ENCODE measurements around the gene NDE1. TPM values are rescaled to one million over a fixed set of nuclear protein-coding genes. Genes with fewer than 3 reads are reported as not detected.
A peak's percentile ranks its signal among the peaks of the same experiment; 100 is the strongest.

Gene NDE1
- total RNA-seq, 1 donor from 2014 or later, result 31.4 TPM

GRCh38 chr16:15701975-15702970, 52.2 kb downstream of the NDE1 start:
- H2AFZ ChIP-seq (ENCODE audit: low read depth, low read length), result no peak overlapping the region
- no peak overlapping the region for H3K4me2 ChIP-seq (ENCODE audit: low read length)
- H3K4me3 Mint-ChIP-seq (ENCODE audit: unreplicated experiment), result peak overlapping the region; percentile 47
- H3K4me3 ChIP-seq (ENCODE audit: insufficient read depth, low read depth, low read length), result no peak overlapping the region
- H3K4me1 ChIP-seq (ENCODE audit: insufficient read depth, low read length), result peaks cover 10% of the 10 kb centered on the region
- H3K27ac ChIP-seq (ENCODE audit: low read depth, low read length), result no peak overlapping the region
- H3K9me3 ChIP-seq (ENCODE audit: insufficient read depth, low read depth, low read length), result no peaks in the 10 kb centered on the region
- H3K79me2 ChIP-seq (ENCODE audit: insufficient read depth, low read length), result no peaks in the 10 kb centered on the region
- H3K9ac ChIP-seq (ENCODE audit: low read length), result no peak overlapping the region
- H3K4me1 Mint-ChIP-seq (ENCODE audit: low read depth, unreplicated experiment), result peaks cover 12% of the 10 kb centered on the region
- H3K27me3 ChIP-seq (ENCODE audit: insufficient read depth, low read length), result no peaks in the 10 kb centered on the region
- H3K36me3 ChIP-seq (ENCODE audit: insufficient read depth, low read length), result peaks cover 19% of the 10 kb centered on the region
- H3K27ac Mint-ChIP-seq (ENCODE audit: unreplicated experiment), result peak overlapping the region; percentile 90
- H4K20me1 ChIP-seq (ENCODE audit: insufficient read depth, low read length), result peaks cover 11% of the 10 kb centered on the region
- H3K36me3 Mint-ChIP-seq (ENCODE audit: low read depth, unreplicated experiment), result peaks cover 13% of the 10 kb centered on the region
- H3K9me3 Mint-ChIP-seq (ENCODE audit: unreplicated experiment), result no peaks in the 10 kb centered on the region
- FAIRE-seq (no peak), DNase-seq (ENCODE audit: low read depth) (peak; percentile 54)
- H3K27me3 Mint-ChIP-seq (ENCODE audit: low read depth, unreplicated experiment), result no peaks in the 10 kb centered on the region
- TF ChIP-seq CTCF (IDR thresholded peaks at IDR 0.05; ENCODE audit: insufficient read depth, low read depth, low read length), result no peak
- TF ChIP-seq EZH2 (IDR thresholded peaks at IDR 0.05; ENCODE audit: insufficient read depth, low read length), result no peak

- H3K27ac ChIP-seq (ENCODE audit: low read depth, low read length), result no peak overlapping the region
- H3K27me3 Mint-ChIP-seq (ENCODE audit: low read depth, unreplicated experiment), result no peaks in the 10 kb centered on the region
- peak overlapping the region; percentile 90 for H3K27ac Mint-ChIP-seq (ENCODE audit: unreplicated experiment)
- H3K4me1 ChIP-seq (ENCODE audit: insufficient read depth, low read length), result peaks cover 19% of the 10 kb centered on the region
- H3K36me3 Mint-ChIP-seq (ENCODE audit: low read depth, unreplicated experiment), result peaks cover 15% of the 10 kb centered on the region
- H3K4me3 Mint-ChIP-seq (ENCODE audit: unreplicated experiment), result peak overlapping the region; percentile 47
- H3K4me1 Mint-ChIP-seq (ENCODE audit: low read depth, unreplicated experiment), result peaks cover 15% of the 10 kb centered on the region
- no peak for FAIRE-seq
- peaks cover 11% of the 10 kb centered on the region for H4K20me1 ChIP-seq (ENCODE audit: insufficient read depth, low read length)
- H3K4me3 ChIP-seq (ENCODE audit: insufficient read depth, low read depth, low read length), result no peak overlapping the region
- no peaks in the 10 kb centered on the region for H3K9me3 ChIP-seq (ENCODE audit: insufficient read depth, low read depth, low read length)
- H3K4me2 ChIP-seq (ENCODE audit: low read length), result no peak overlapping the region
- no peak overlapping the region for H2AFZ ChIP-seq (ENCODE audit: low read depth, low read length)
- no peak for TF ChIP-seq EZH2 (IDR thresholded peaks at IDR 0.05; ENCODE audit: insufficient read depth, low read length)
- TF ChIP-seq CTCF (IDR thresholded peaks at IDR 0.05; ENCODE audit: insufficient read depth, low read depth, low read length), result no peak
- H3K36me3 ChIP-seq (ENCODE audit: insufficient read depth, low read length), result peaks cover 18% of the 10 kb centered on the region
- H3K9me3 Mint-ChIP-seq (ENCODE audit: unreplicated experiment), result no peaks in the 10 kb centered on the region
- H3K79me2 ChIP-seq (ENCODE audit: insufficient read depth, low read length), result no peaks in the 10 kb centered on the region
- H3K27me3 ChIP-seq (ENCODE audit: insufficient read depth, low read length), result no peaks in the 10 kb centered on the region
- no peak overlapping the region for H3K9ac ChIP-seq (ENCODE audit: low read length)
- peak; percentile 2 for DNase-seq (ENCODE audit: low read depth)
Observed at GRCh38 chr16:15703029-15703736, 53.1 kb downstream of the NDE1 start.
